ENCODE results near the gene GRK2.

GRK2 gene

GRCh38 chr11:67284811-67285540 lies 18.7 kb downstream of the GRK2 start:
- no peak for DNase-seq

GRCh38 chr11:67285541-67286498 lies 19.5 kb downstream of the GRK2 start:
- no peak for DNase-seq

GRCh38 chr11:67286621-67287333 lies 20.5 kb downstream of the GRK2 start:
- no peak for DNase-seq

- DNase-seq = no peak
Observed at GRCh38 chr11:67287355-67288197, 21.3 kb downstream of the GRK2 start.

- DNase-seq = no peak
Observed at GRCh38 chr11:67288198-67288451, 21.9 kb downstream of the GRK2 start.

- DNase-seq = peak; percentile 95
Observed at GRCh38 chr11:67288452-67289225, 22.4 kb downstream of the GRK2 start.

GRCh38 chr11:67289226-67289650 lies 23.0 kb downstream of the GRK2 start, which contains the start of gene ANKRD13D:
ANKRD13D (plus strand) TSS chr11:67289303; CDS start chr11:67289461, 158 bp downstream.
- peak; percentile 80 for DNase-seq

GRCh38 chr11:67289651-67290479 lies 23.6 kb downstream of the GRK2 start:
- no peak for DNase-seq

- no peak for DNase-seq
Observed at GRCh38 chr11:67290801-67291200, 24.5 kb downstream of the GRK2 start.

- no peak for DNase-seq
Observed at GRCh38 chr11:67291481-67292381, 25.5 kb downstream of the GRK2 start.

GRCh38 chr11:67292671-67293070 lies 26.4 kb downstream of the GRK2 start:
- no peak for DNase-seq

- no peak for DNase-seq
Observed at GRCh38 chr11:67293090-67293489, 26.8 kb downstream of the GRK2 start.

GRCh38 chr11:67295846-67296245 lies 29.6 kb downstream of the GRK2 start:
- DNase-seq = no peak

GRCh38 chr11:67298786-67299185 lies 32.5 kb downstream of the GRK2 start:
- no peak for DNase-seq

- DNase-seq = no peak
Observed at GRCh38 chr11:67299471-67300191, 33.4 kb downstream of the GRK2 start.

- DNase-seq = no peak
Observed at GRCh38 chr11:67300256-67300755, 34.0 kb downstream of the GRK2 start.

GRCh38 chr11:67300756-67301312 lies 34.6 kb downstream of the GRK2 start:
- no peak for DNase-seq

GRCh38 chr11:67301313-67301921 lies 35.1 kb downstream of the GRK2 start:
- no peak for DNase-seq
